Stimulated activated CD4-positive, alpha-beta T cell treated with anti-CD3 and anti-CD28 coated beads, TNF-alpha, amount 100 ng/mL, for 4 hours (primary cell): Measurements from ENCODE around the gene BACH2.
"Not testable (repeated sequence)": the region's sequence is repeated elsewhere in the genome, so short reads cannot be mapped to it uniquely, and the experiment has no call there.

Experiments
- DNase-seq, 3 experiments: peaks; one replicate each; pipeline ENCODE4 v3.0.0-alpha.2; 2020; ENCODE audit warnings: low read depth in 3 of 3

BACH2 gene

GRCh38 chr6:90068703-90069523 lies 227.7 kb downstream of the BACH2 start:
- no peak for DNase-seq

GRCh38 chr6:90068264-90068663 lies 228.4 kb downstream of the BACH2 start:
- no peak for DNase-seq

GRCh38 chr6:90066697-90067096 lies 229.9 kb downstream of the BACH2 start:
- no peak for DNase-seq

- no peak for DNase-seq
Observed at GRCh38 chr6:90065173-90065572, 231.5 kb downstream of the BACH2 start.

- no peak for DNase-seq
Observed at GRCh38 chr6:90062667-90063066, 234.0 kb downstream of the BACH2 start.

- no peak for DNase-seq
Observed at GRCh38 chr6:90062051-90062450, 234.6 kb downstream of the BACH2 start.

GRCh38 chr6:90059178-90059577 lies 237.5 kb downstream of the BACH2 start:
- not testable (repeated sequence) for DNase-seq

GRCh38 chr6:90055924-90056323 lies 240.7 kb downstream of the BACH2 start:
- DNase-seq: not testable (repeated sequence)

- not testable (repeated sequence) for DNase-seq
Observed at GRCh38 chr6:90054193-90054592, 242.4 kb downstream of the BACH2 start.

GRCh38 chr6:90053614-90054013 lies 243.0 kb downstream of the BACH2 start:
- no peak for DNase-seq

GRCh38 chr6:90049295-90049694 lies 247.3 kb downstream of the BACH2 start:
- no peak for DNase-seq

- no peak for DNase-seq
Observed at GRCh38 chr6:90048206-90048967, 248.3 kb downstream of the BACH2 start.

- DNase-seq: no peak
Observed at GRCh38 chr6:90045535-90045934, 251.1 kb downstream of the BACH2 start.

GRCh38 chr6:90044833-90045381 lies 251.7 kb downstream of the BACH2 start:
- no peak for DNase-seq

- DNase-seq: no peak
Observed at GRCh38 chr6:90044182-90044832, 252.3 kb downstream of the BACH2 start.

- DNase-seq: no peak
Observed at GRCh38 chr6:90040931-90041330, 255.7 kb downstream of the BACH2 start.

GRCh38 chr6:90039911-90040310 lies 256.7 kb downstream of the BACH2 start:
- no peak for DNase-seq

GRCh38 chr6:90038961-90039653 lies 257.5 kb downstream of the BACH2 start:
- no peak for DNase-seq

- no peak for DNase-seq
Observed at GRCh38 chr6:90036963-90037362, 259.7 kb downstream of the BACH2 start.

GRCh38 chr6:90035047-90035723 lies 261.5 kb downstream of the BACH2 start:
- no peak for DNase-seq

GRCh38 chr6:90033746-90034271 lies 262.8 kb downstream of the BACH2 start:
- no peak for DNase-seq
